SK-N-MC (cell line): ENCODE results near the gene SLC38A2.

Experiments used
- EZH2 ChIP-seq: fragments of 200-600 bp; sonication (generic); IDR thresholded peaks from one replicate; pipeline ENCODE4 v1.6.1; 2017; ENCODE audit warnings: antibody characterized with exemption
- POLR2AphosphoS5 ChIP-seq: IDR thresholded peaks from 2 replicates; pipeline ENCODE4 v1.6.1; 2012; ENCODE audit warnings: mild to moderate bottlenecking, low read depth, low read length, borderline replicate concordance

DNA sequence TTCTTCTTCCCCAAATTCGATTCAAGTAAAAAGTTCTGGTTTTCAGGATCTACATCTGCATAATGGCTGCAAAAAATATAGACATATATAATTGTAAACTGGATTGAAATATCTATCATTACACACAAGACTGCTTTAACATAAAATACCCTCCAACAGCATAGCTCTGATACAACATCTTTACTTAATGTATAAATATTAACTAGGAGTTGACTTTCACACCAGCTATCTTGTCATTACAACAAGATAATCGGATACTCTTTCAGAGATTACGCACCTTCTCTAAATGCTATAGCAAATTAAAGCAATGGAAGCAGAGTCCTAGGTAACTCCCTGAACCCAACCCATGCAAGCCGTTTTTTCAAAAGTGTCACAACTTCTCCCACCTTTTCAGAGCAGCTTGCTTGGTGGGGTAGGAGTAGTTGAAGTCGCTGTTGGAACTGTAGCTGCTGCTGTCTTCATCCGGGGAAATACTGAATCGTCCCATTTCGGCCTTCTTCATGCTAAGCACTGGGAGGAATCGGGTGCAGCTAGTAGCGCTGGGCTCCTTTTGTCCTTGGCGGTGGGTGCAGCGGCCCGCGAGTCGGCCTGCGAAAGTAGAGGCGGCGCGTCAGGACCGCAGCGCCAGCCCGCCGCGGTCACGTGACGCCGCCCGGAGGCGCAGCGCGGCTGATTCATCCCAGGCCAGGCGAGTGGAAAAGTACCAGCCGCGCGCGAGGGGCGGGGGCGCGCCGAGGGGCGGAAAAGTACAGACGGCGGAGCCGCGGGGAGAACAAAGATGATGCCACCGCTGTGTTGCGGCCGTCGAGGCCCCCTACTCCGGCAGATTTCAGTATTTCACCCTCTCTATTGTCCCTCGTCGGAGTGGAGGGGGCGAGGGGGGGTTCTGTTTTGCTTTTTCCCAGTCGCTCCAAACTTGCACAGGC, 1.5 kb downstream of the SLC38A2 start:
- TF ChIP-seq EZH2 (no peak), POLR2AphosphoS5 (peak; percentile 73)
